ENCODE results near the gene PNPT1. TPM values are rescaled to one million over a fixed set of nuclear protein-coding genes. Genes with fewer than 3 reads are reported as not detected.
"Not testable (repeated sequence)": the region's sequence is repeated elsewhere in the genome, so short reads cannot be mapped to it uniquely, and the experiment has no call there.

The PNPT1 gene
- total RNA-seq, 1 experiment from 2014 or later = 37.5 TPM

GRCh38 chr2:55618275-55619055, 75.2 kb downstream of the PNPT1 start:
- Histone ChIP-seq H3K27me3 (ENCODE audit: control insufficient read depth, insufficient read depth, low read length) (no peaks in the 10 kb centered on the region), H3K4me3 (ENCODE audit: insufficient read depth, low read depth, low read length) (peak overlapping the region; percentile 65), H3K36me3 (replicated peaks; ENCODE audit: control insufficient read depth, insufficient read depth, low read length) (peaks cover 4% of the 10 kb centered on the region; the same call in 1 of the 2 replicates)
- peak; percentile 52 for DNase-seq

- Histone ChIP-seq H3K27me3 (ENCODE audit: control insufficient read depth, insufficient read depth, low read length) (no peaks in the 10 kb centered on the region), H3K36me3 (replicated peaks; ENCODE audit: control insufficient read depth, insufficient read depth, low read length) (peaks cover 4% of the 10 kb centered on the region), H3K4me3 (ENCODE audit: insufficient read depth, low read depth, low read length) (peak overlapping the region; percentile 65)
- DNase-seq = no peak
These were observed 75.7 kb downstream of the PNPT1 start for GRCh38 chr2:55618025-55618274.

DNA sequence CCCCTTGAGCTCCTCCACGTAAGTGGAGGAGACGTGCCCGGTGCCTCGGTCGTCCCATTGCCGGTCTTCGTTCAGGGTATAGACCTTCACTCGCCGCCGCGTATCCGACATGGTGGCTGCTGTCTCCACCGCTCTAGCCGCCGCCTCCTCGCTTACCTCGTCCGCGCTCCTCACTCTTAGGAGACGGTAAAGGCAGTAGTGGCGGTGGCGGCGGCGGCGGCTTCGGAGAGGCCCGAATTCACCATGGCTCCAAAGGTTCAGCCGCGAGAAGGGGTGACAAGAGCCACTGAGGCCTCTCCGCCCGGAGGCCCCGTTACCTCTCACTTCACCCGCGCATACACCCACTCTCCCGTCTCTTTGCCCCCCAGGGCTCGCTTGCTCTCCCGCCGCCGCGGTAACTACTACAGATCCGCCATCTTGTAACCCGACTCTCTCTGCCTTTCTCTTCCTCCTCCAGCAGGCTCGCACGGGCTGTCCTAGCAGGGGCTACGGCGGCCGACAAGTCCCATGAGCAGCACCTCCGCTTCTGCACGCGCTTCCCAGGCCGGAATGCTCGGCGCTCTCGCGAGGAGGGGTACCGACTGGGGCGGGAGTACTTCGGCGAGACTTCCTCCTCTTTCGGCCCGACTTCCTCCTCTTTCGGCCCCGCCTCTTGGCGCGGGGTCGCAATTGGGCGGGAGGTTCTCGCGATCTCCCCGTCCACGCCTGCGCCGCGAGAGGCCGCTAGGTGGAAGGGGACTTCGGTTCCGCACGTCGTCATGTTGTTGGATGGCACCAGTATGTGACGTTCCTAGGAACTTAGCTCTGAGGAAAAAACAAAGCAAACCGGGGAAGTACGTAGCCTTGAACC, 76.2 kb downstream of the PNPT1 start, which contains the start of gene PPP4R3B:
TSS of gene PPP4R3B (minus strand) at position 448 of the 850 bp plus-strand sequence. CDS start at position 111, 337 bp downstream.
- DNase-seq = peak; percentile 95
- Histone ChIP-seq H3K27me3 (ENCODE audit: control insufficient read depth, insufficient read depth, low read length) (no peaks in the 10 kb centered on the region), H3K36me3 (replicated peaks; ENCODE audit: control insufficient read depth, insufficient read depth, low read length) (peaks cover 7% of the 10 kb centered on the region), H3K4me3 (ENCODE audit: insufficient read depth, low read depth, low read length) (peak within 1 kb of the TSS; percentile 65)

DNA sequence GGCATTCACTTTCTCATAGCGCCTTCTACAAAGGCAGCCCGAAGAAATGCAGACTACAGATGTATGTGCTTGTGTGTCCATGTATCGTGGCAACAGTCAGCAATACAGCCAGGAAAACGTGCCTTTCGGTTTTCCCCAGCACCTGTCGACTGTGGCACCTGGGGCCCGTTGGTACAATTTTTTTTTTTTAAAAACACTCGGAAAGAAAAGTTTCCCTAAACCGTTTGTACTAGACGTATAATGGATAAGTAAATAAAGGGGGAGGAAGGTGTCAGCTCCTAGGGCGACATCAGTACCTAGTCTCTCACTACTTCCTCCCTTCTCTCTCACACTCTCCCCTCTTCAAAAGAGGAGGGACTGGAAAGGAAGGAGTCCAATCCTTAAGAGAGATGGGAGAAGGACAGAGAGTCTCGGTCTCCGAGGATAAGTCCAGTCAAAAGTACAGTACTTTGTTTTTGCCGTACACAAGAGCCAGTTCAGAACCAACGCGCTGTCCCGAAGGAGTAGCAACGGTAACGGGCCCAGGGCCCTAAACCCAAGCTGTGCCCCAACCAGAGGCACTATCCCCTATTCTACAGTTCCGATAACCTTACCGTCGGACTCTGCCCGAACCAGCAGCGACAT, 77.0 kb downstream of the PNPT1 start:
- peak overlapping the region; percentile 65 for H3K4me3 ChIP-seq (ENCODE audit: insufficient read depth, low read depth, low read length)
- H3K27me3 ChIP-seq (ENCODE audit: control insufficient read depth, insufficient read depth, low read length) = no peaks in the 10 kb centered on the region
- DNase-seq = peak; percentile 42
- peaks cover 7% of the 10 kb centered on the region for H3K36me3 ChIP-seq (replicated peaks; ENCODE audit: control insufficient read depth, insufficient read depth, low read length)

DNA sequence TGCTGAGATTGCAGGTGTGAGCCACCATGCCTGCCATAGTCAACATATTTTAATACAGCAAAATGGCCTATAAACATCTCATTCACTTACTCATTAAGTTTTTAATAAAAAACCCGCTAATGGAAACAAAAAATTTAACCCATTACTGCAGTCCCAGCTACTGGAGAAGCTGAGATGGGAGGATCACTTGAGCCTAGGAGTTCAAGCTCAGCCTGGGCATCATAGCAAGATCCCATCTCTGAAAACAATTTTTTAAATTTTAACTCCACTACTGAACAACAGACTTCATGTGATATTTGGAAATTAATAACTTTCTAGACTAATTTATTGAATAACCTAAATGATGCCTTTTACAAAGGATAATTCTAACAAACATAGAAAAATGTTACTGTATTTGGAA, 81.6 kb downstream of the PNPT1 start:
- Histone ChIP-seq H3K27me3 (ENCODE audit: control insufficient read depth, insufficient read depth, low read length) (no peaks in the 10 kb centered on the region), H3K36me3 (replicated peaks; ENCODE audit: control insufficient read depth, insufficient read depth, low read length) (peaks cover 7% of the 10 kb centered on the region), H3K4me3 (ENCODE audit: insufficient read depth, low read depth, low read length) (no peak overlapping the region)
- no peak for DNase-seq

GRCh38 chr2:55610954-55611743, 82.5 kb downstream of the PNPT1 start:
- no peak for DNase-seq
- Histone ChIP-seq H3K27me3 (ENCODE audit: control insufficient read depth, insufficient read depth, low read length) (no peaks in the 10 kb centered on the region), H3K4me3 (ENCODE audit: insufficient read depth, low read depth, low read length) (no peak overlapping the region), H3K36me3 (replicated peaks; ENCODE audit: control insufficient read depth, insufficient read depth, low read length) (peaks cover 7% of the 10 kb centered on the region)

DNA sequence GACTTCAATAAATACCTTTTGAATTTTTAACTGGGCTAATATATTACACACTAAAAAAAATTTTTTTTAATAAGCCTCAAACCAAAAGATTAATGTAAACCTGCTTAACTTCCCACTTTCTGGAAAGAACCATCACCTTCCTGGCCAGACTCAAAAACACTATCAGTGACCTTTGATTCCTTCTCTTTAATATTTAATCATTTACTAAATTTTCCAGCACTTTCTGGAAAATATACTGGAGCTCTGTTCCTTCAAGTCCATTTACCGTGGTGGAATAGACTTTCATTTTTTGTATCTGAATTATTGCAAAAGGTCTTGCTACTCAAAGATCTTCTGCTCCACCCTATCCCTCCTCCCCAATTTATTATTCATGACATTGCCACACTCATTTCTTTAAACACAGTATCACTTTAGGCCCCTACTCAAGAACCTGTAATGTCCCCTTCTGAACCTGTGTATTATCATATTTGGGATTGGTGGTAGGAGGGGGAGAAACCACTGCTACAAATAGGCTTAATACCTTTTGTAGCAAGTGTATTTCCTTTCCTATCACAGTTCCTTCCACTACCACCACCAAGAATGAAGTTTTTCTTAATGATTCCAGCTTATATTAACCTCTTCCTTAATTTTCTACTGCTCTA, 83.6 kb downstream of the PNPT1 start:
- Histone ChIP-seq H3K36me3 (replicated peaks; ENCODE audit: control insufficient read depth, insufficient read depth, low read length) (peaks cover 5% of the 10 kb centered on the region), H3K27me3 (ENCODE audit: control insufficient read depth, insufficient read depth, low read length) (no peaks in the 10 kb centered on the region), H3K4me3 (ENCODE audit: insufficient read depth, low read depth, low read length) (no peak overlapping the region)
- no peak for DNase-seq

- Histone ChIP-seq H3K27me3 (ENCODE audit: control insufficient read depth, insufficient read depth, low read length) (no peaks in the 10 kb centered on the region), H3K4me3 (ENCODE audit: insufficient read depth, low read depth, low read length) (no peak overlapping the region), H3K36me3 (replicated peaks; ENCODE audit: control insufficient read depth, insufficient read depth, low read length) (peaks cover 3% of the 10 kb centered on the region)
- no peak for DNase-seq
These were observed 84.3 kb downstream of the PNPT1 start for GRCh38 chr2:55609193-55609794.

DNA sequence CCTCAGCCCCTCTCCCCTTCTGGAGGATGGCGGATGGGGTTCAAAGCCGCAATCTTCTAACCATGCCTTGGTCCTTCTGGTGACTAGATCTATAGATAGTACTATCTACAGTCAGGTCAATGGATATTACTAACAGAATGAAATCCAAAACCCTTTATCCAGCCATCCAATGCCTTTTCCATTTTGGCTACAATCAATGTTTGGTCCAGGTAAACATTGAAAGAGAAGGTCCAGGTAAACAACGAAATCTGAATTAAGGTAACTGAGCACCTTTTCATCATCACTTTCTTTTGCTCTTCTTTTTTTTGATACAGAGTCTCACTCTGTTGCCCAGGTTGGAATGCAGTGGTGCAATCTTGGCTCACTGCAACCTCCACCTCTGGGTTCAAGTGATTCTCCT, 85.9 kb downstream of the PNPT1 start:
- Histone ChIP-seq H3K36me3 (replicated peaks; ENCODE audit: control insufficient read depth, insufficient read depth, low read length) (no peaks in the 10 kb centered on the region; the same call in 1 of the 2 replicates), H3K4me3 (ENCODE audit: insufficient read depth, low read depth, low read length) (no peak overlapping the region), H3K27me3 (ENCODE audit: control insufficient read depth, insufficient read depth, low read length) (no peaks in the 10 kb centered on the region)
- no peak for DNase-seq

DNA sequence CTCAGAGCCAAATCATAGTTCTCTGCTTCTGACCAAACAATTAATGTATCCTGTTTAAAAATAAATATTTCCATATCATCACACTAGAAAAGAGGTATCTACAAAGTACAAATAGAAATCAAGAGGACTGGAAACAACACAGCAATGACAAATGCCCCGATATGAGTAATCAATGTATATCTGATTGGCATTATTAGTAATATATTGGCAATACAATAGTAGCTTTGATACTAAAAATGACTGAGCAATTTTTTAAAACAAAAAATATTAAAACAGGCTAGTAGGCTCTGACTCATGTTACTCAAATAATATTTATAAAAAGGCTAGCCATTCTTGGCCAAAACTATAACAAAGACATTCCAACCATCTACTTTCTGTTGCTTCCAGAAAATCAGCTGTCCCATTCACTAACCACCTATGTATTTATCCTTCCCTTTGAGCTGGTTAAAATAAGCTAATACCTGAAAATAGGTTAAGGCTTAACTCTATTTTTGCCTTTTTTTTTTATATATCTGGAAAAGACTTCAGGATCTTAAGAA, 89.5 kb downstream of the PNPT1 start:
- Histone ChIP-seq H3K36me3 (replicated peaks; ENCODE audit: control insufficient read depth, insufficient read depth, low read length) (no peaks in the 10 kb centered on the region; the same call in 1 of the 2 replicates), H3K4me3 (ENCODE audit: insufficient read depth, low read depth, low read length) (no peak overlapping the region), H3K27me3 (ENCODE audit: control insufficient read depth, insufficient read depth, low read length) (no peaks in the 10 kb centered on the region)
- no peak for DNase-seq

GRCh38 chr2:55601849-55602248, 91.8 kb downstream of the PNPT1 start:
- Histone ChIP-seq H3K36me3 (replicated peaks; ENCODE audit: control insufficient read depth, insufficient read depth, low read length) (peaks cover 4% of the 10 kb centered on the region), H3K4me3 (ENCODE audit: insufficient read depth, low read depth, low read length) (no peak overlapping the region), H3K27me3 (ENCODE audit: control insufficient read depth, insufficient read depth, low read length) (no peaks in the 10 kb centered on the region)
- DNase-seq = no peak

DNA sequence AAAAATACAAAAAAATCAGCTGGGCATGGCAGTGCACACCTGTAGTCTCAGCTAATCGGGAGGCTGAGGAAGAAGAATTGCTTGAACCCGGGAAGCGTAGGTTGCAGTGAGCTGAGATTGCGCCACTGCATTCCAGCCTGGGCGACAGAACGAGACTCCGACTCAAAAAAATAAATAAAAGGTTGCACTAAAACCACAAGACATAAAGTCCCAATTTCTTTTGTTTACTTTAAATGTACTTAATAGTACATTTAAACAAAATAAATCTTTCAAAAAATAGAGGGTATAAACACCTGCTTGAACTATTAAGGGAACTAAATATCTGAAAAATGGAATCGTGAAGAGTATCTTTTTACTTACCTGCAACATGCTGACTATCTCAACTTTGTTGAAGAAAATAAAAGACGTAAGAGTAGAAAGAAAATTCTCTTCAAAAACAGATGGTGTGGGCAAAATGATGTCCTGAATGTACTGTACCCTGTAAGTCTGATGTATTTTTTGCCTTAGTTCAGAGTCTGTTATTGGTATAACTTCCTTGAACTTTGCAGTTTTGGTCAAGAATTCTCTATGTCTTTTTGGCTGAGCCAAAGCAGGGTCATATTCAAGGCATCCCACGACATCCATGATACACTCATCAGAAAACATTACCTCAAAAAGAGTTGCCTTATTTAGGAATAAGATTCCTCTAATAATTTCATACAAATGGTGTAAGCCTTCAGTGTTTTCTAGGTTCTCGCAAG, 95.4 kb downstream of the PNPT1 start:
- Histone ChIP-seq H3K36me3 (replicated peaks; ENCODE audit: control insufficient read depth, insufficient read depth, low read length) (peaks cover 4% of the 10 kb centered on the region), H3K4me3 (ENCODE audit: insufficient read depth, low read depth, low read length) (no peak overlapping the region), H3K27me3 (ENCODE audit: control insufficient read depth, insufficient read depth, low read length) (no peaks in the 10 kb centered on the region)
- DNase-seq = no peak

DNA sequence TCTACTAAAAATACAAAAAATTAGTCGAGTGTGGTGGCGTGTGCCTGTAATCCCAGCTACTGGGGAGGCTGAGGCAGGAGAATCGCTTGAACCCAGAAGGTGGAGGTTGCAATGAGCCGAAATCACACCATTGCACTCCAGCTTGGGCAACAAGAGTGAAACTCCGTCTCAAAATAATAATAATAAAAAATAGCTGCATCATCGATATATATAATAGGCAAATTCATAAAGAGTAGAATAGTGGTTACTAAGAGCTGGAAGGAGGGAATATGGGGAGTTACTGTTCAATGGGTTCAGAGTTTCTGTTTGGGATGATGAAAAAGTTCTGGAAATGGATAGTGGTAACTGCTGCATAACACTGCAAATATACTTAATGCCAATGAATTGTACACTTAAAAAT, 96.8 kb downstream of the PNPT1 start:
- H3K27me3 ChIP-seq (ENCODE audit: control insufficient read depth, insufficient read depth, low read length); H3K36me3 ChIP-seq (replicated peaks; ENCODE audit: control insufficient read depth, insufficient read depth, low read length); DNase-seq; H3K4me3 ChIP-seq (ENCODE audit: insufficient read depth, low read depth, low read length): not testable (repeated sequence)

Measured in H7 (cell line).